ENCODE results near the gene PRMT2.
"Not testable (repeated sequence)": the region's sequence is repeated elsewhere in the genome, so short reads cannot be mapped to it uniquely, and the experiment has no call there.

GRCh38 chr21:46698652-46699051 lies 63.2 kb downstream of the PRMT2 start:
- TF ChIP-seq, protein P1, sequence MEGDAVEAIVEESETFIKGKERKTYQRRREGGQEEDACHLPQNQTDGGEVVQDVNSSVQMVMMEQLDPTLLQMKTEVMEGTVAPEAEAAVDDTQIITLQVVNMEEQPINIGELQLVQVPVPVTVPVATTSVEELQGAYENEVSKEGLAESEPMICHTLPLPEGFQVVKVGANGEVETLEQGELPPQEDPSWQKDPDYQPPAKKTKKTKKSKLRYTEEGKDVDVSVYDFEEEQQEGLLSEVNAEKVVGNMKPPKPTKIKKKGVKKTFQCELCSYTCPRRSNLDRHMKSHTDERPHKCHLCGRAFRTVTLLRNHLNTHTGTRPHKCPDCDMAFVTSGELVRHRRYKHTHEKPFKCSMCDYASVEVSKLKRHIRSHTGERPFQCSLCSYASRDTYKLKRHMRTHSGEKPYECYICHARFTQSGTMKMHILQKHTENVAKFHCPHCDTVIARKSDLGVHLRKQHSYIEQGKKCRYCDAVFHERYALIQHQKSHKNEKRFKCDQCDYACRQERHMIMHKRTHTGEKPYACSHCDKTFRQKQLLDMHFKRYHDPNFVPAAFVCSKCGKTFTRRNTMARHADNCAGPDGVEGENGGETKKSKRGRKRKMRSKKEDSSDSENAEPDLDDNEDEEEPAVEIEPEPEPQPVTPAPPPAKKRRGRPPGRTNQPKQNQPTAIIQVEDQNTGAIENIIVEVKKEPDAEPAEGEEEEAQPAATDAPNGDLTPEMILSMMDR (IDR thresholded peaks at IDR 0.05; ENCODE audit: low read depth, low read length), result not testable (repeated sequence)
- not testable (repeated sequence) for TF ChIP-seq POLR2A (IDR thresholded peaks at IDR 0.05; ENCODE audit: extremely low read depth, insufficient read length); MYC (IDR thresholded peaks at IDR 0.05; ENCODE audit: low read depth, low read length); MAX (IDR thresholded peaks at IDR 0.05; ENCODE audit: low read depth, low read length)

All from NB4 (cell line).